NCI-H1105 treated with DMSO at 0.1 percent for 48 hours (cell line): Measurements from ENCODE around the gene FAM25A.

ENCODE experiments used
- DNase-seq: peaks from one replicate; lab custom pipeline; 2025; lab: John Stamatoyannopoulos, UW

The FAM25A gene

GRCh38 chr10:87064651-87065050 lies 44.6 kb downstream of the FAM25A start:
- DNase-seq = no peak

GRCh38 chr10:87066178-87066577 lies 46.1 kb downstream of the FAM25A start:
- no peak for DNase-seq

- DNase-seq = no peak
Measured at GRCh38 chr10:87066865-87067264, 46.8 kb downstream of the FAM25A start.

DNA sequence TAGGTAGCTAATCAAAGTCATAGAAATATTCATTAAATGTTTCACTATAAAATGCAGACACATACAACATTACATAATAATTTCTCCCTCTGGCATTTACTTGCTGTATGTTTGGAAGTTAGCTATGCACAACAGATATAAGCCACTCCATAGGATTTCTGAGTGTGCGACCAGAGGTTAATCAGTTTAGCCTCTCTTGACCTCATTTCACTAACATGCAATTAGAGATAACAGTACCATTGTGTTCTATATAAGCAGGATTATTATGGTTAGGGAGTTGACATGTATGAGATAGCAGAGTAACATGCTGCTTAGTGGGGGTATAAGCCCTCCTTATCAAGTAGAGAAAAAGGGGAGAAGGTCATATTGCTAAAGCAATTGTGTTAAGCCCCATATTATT lies 48.2 kb downstream of the FAM25A start:
- DNase-seq = no peak

DNA sequence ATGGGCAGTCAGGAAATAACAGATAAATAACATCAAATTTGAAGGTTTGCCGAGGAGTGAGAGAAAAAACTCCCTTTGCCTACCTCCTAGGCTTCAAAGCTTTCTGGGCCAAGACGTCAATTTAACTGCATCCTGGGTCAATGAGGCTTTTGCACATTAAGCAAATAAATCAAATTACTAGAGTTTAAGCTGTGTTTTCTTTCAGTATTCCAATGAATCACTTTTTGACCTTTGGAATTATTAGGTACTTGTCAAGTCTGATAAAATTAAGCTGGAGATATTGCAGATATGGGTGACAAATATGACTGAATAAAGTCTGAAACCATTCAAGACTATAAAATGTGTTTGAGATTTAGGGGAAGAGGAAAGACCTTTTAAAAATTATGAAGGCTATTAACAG lies 52.4 kb downstream of the FAM25A start:
- no peak for DNase-seq
